CD4-positive, alpha-beta T cell treated with Interferon gamma for 1 hour (primary cell): ENCODE results near the gene ATG7.
A peak's percentile ranks its signal among the peaks of the same experiment; 100 is the strongest.
"Not testable (repeated sequence)": the region's sequence is repeated elsewhere in the genome, so short reads cannot be mapped to it uniquely, and the experiment has no call there.

ENCODE experiments used
- DNase-seq: peaks from one replicate; pipeline ENCODE4 v3.0.0-alpha.2; 2020

ATG7 gene

GRCh38 chr3:11435440-11436165 is 163.4 kb downstream of the ATG7 start:
- DNase-seq, result no peak

DNA sequence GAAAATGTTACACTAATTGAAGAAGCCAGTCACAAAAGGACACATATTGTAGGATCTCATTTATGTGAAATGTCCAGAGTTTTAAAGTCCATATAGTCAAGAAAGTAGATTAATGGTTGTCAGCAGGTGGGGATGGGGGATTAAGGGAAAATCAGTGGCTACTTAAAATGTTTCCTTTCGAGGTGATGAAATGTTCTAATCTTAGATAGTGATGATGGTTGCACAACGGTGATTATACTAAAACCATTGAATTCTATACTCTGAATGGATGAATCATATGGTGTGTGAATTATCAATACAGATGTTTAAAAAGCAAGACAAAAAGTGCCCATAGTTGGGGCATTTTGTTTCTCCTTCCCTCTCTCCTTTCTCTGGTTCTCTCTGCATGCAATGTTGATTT is 164.6 kb downstream of the ATG7 start:
- no peak for DNase-seq

GRCh38 chr3:11437506-11437905 is 165.3 kb downstream of the ATG7 start:
- no peak for DNase-seq

- no peak for DNase-seq
These were observed 166.4 kb downstream of the ATG7 start for GRCh38 chr3:11438646-11439045.

- DNase-seq, result not testable (repeated sequence)
These were observed 169.1 kb downstream of the ATG7 start for GRCh38 chr3:11441346-11441745.

- DNase-seq, result no peak
These were observed 172.2 kb downstream of the ATG7 start for GRCh38 chr3:11444404-11444803.

DNA sequence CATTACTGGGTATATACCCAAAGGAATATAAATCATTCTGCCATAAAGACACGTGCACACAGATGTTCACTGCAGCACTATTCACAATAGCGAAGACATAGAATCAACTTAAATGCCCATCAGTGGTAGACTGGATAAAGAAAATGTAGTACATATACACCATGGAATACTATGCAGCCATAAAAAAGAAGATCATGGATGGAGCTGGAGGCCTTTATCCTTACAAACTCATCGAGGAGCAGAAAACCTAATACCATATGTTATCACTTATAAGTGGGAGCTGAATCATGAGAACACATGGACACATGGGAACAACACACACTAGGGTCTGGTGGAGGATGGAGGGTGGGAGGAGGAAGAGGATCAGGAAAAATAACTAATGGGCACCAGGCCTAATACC is 173.0 kb downstream of the ATG7 start:
- not testable (repeated sequence) for DNase-seq

DNA sequence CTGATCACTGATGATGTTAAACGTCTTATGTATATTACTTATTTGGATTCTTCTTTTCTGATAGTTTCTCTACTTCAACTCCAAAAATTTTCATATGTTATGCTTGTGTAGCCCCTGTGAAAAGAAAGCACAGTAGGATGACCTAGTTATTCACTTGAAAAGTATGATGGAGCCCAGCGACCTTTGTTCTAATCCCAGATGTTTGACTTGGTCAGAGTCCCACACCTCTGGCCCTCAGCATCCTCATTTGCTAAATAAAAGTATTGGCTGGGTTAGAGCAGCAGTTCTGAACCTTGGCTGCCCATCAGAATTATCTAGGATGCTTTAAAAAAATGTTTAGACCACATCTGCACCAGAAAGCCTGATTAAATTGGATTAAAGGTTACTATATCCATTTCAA is 173.7 kb downstream of the ATG7 start:
- DNase-seq, result no peak

DNA sequence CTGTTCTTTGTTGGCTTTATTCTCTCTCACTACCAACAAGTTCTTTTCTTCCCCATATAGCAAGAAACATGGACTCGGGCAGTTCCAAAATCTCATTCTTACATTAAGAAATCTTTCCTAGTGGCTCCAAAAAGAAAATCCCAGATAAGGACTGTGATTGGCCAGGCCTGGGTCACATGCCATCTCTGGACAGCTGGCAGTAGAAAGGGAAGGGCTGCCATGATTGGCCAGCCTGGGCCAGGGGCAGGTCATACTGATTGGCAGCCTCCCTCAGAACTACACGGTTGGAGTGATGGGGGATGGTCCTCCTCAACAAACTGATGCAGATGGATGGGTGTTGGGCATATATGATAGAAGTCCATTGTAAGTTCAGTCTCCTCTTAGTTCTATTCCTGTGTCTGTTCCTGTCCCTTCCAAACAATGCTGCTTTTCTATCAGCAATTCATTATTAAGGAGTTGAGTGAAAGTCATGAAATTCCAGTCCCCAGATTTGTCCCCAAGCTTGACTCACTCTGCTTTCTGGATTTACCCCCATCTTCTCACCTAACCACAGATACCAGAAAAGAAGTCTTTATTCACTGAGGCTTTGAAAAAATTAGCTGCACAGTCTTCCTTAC is 175.5 kb downstream of the ATG7 start:
- DNase-seq, result no peak

GRCh38 chr3:11450015-11450414 is 177.8 kb downstream of the ATG7 start:
- DNase-seq, result no peak

GRCh38 chr3:11452312-11452711 is 180.1 kb downstream of the ATG7 start:
- DNase-seq, result no peak

GRCh38 chr3:11452885-11453847 is 181.0 kb downstream of the ATG7 start:
- DNase-seq, result no peak

GRCh38 chr3:11455956-11456355 is 183.8 kb downstream of the ATG7 start:
- peak; percentile 24 for DNase-seq

GRCh38 chr3:11457135-11457534 is 184.9 kb downstream of the ATG7 start:
- DNase-seq, result no peak

DNA sequence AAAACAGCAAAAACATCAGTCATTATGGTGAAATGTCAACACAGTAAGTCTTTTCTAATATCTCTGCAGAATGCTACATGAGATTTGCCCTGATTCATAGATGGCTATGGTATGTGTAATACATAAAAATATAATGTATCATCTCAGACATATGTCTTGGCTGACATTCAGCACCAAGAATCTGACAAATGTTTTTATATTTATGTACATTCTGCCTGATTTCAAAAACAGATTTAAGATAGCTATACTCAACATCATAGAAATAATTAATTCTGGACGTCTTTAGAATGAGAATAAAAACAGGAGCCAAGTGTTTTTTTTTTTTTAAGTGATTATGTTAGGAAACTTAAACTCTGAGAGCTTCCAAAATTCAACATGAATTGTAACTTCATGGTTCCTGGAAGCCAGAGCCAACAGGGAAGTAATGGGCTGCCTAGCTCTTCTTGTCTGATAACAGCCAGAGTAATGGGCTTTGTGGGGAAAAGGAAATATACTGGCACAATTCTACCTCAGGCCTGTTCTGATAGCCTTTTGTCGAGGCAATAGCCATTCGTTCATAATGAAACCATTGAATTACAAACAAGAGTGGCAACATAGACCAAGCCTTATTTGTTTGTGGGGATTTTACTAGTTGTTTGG is 187.1 kb downstream of the ATG7 start:
- no peak for DNase-seq

DNA sequence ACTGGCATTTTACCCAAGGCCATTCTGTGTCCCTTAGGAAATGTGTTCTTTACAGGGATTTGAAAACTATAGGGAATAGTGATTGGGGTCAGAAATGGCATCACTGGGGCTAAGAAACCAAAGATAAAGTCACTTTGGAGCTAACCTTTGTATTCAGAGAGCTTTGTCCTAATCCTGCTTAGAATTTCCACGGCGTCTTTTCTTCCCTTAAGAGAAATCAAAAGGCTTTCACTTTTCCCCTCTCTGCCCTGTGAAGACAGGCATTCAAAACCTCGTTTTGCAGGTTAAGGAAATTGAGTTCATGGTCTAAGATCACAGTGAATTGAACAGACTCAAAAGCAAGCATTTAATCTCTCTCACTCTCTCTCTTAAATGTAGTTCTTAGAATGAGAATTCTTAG is 189.0 kb downstream of the ATG7 start:
- no peak for DNase-seq

GRCh38 chr3:11462673-11463072 is 190.5 kb downstream of the ATG7 start:
- DNase-seq, result not testable (repeated sequence)

GRCh38 chr3:11463591-11463990 is 191.4 kb downstream of the ATG7 start:
- DNase-seq, result no peak

GRCh38 chr3:11464356-11464755 is 192.2 kb downstream of the ATG7 start:
- no peak for DNase-seq

- DNase-seq, result no peak
These were observed 193.8 kb downstream of the ATG7 start for GRCh38 chr3:11465744-11466616.

DNA sequence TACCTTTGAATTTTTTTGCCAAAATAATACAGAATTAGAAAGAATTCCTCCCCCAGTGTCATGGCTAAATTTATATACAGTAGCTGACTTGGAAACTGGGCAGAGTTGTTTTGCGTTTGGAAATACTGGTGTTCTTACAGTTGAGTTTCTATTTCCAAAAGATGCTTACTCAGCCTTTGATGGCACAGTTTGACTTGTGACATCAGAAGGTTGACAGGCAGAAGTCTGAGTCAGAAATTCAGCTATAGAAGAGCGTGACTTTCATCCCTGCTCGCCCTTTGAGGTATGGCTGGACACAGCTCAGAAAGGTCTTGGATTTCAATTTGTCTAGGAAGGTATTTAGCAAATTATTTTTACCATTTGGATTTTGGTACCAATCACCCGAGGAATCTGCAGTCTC is 195.7 kb downstream of the ATG7 start:
- no peak for DNase-seq
